GM21390 (cell line): ENCODE measurements around the gene FAM161A.

Experiments
- ATAC-seq: cut with Tn5 transposase; IDR thresholded peaks from one replicate; pipeline ENCODE4 v1.9.1; 2021; ENCODE audit not compliant: unreplicated experiment

FAM161A gene

GRCh38 chr2:61787941-61788563, 65.8 kb downstream of the FAM161A start:
- no peak for ATAC-seq

- no peak for ATAC-seq
Observed at GRCh38 chr2:61786876-61787275, 67.0 kb downstream of the FAM161A start.

GRCh38 chr2:61785583-61785982, 68.3 kb downstream of the FAM161A start:
- ATAC-seq, result no peak

- ATAC-seq, result no peak
Observed at GRCh38 chr2:61784643-61785042, 69.2 kb downstream of the FAM161A start.

GRCh38 chr2:61775956-61776570, 77.8 kb downstream of the FAM161A start:
- ATAC-seq, result peak; percentile 89
